ENCODE measurements around the gene MAL.

The MAL gene

DNA sequence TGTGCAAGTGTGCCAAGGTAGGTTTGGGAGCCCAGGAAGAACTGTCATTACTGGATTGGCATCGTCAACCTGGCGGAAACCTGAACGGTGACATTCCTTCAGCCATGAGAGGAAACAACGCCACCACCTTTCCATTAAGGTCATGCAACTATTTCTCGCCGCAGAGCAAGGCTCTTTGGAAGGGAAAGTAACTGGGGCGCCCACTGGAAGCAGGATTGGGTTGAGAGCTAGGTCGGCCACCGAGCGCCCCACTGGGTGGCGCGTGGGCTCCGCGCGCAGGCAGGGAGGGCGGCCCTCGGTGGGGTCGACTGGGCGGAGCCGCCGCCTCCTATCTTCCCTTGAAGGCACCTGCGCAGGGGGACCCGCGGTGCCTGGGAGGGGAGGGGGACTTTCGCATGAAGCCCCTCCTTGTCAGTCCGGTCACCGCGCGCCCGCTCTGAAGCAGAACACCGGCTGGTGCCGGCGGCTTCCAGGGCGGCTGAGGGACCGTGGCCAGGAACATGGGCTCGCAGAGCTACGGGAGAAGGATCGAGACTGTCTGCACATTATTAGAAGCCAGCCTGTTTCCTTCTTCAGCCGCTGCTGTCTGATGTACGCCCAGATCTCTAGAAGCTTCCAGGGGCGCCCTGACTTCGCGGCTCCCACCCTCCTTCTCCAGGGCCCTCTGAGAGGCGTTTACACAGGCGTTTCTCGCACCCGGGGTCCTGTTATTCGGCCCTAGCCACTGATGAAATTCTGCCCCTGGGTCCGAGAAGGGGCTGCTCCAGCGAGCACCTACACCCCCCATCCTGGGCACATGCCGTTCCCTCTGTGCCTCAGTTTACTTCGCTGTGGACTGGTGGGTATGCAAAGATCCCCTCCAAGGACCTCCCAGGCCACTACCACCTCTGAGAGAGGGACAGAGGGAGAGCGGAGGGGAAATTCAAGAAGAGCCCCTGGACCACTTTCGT is 27.3 kb upstream of the MAL start:
- no peak for DNase-seq

DNA sequence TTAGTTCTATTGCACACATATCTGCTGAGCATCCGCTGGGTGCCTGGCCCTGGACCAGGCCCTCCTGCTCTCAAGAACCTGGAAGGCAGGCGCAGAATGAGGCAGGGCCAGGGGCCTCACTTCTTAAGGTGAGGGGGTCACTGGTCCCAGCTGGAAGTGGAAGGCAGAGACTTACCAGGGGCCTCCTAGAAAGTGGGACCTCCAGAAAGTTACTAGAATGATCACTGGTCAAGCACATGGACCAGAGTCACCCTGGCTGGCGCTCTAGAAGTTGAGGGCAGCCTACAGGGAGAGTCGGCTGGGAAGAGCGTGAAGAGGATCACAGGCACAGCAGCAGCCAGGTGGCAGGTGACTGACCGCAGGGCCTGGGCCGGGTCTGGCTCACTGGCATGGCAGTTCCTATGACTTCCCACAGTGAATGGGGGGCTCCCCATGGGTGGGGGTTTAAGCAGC is 26.1 kb upstream of the MAL start:
- DNase-seq: no peak

DNA sequence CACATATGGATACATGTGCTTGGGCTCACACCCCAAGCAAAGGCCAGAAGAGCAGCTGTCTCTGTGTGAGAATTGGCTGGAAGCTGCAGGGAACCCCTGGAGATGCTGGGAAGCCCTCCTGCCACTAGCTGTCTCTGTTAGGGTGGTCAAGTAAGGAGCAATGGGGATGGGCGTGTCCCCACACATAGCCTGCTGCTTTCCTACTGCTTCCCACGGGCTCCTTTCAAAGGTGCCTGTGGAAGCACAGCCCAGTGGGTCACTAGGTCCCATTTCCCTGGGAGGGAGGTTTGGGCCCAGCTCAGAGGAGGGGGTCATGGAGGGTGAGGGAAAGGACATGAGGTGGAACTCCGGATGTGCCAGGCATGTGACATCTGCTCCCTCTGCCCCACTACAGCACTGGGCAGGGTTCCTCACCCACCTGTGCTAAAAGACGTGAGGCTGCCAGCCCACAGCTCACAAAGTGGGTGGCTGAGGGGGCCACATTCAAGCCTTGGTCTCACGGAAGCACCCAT is 24.4 kb upstream of the MAL start:
- DNase-seq: no peak

DNA sequence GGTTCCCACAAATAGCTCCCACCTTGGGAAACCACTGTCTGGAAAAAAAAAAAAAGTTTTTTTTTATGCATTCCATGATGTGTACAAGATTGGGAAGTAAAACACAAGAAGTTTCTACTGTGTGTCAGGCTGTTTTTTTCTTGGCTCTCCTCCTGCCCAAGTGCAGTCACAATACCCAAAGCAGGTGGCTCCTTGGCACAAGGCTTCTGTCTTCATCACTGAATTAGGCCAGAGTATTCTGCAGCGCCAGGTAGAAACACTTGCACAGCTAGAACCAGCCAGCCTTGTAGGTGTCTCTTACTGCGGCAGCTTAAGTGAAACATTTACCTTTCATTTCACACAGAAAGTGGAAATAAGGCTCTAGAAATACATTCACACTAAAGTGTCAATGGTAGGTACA is 23.8 kb upstream of the MAL start:
- DNase-seq: no peak

DNA sequence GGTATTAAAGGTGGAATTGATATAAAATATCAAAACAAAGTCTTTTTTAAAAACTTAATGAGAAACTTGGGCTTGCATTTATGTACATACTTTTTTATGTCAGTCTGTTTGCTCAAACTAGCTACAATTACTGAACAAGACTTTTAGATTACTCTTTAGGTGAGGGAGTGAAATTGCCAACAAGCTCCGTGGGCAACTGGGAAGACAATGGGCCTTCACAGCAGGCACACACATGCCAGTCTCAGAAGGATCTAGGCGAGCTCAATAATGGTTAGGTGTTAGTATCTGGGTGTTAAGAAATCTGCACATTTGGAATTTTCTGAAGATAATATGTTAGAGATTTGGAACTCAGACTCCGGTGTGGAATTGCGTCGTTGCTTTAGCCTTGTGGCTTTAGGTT is 23.0 kb upstream of the MAL start:
- DNase-seq: no peak

DNA sequence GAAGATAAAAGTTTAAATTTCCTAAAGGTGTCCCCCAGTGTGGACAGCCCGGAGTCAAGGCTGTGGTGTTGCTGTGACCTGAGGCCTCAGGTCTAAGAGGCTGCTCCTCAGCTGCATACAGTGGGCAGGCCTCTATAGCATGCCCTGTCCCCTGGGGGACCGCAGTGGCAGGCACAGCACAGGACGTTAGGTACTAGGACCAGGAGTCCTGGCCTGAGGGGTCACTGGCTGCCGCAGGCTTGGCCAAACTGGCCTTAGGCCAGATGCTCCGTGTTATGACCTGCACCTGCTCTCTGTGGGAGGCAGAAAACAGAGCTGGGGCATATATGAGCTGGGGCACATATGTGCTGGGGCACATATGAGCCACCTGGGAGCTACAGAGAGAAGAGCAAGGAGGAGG is 21.2 kb upstream of the MAL start:
- no peak for DNase-seq

DNA sequence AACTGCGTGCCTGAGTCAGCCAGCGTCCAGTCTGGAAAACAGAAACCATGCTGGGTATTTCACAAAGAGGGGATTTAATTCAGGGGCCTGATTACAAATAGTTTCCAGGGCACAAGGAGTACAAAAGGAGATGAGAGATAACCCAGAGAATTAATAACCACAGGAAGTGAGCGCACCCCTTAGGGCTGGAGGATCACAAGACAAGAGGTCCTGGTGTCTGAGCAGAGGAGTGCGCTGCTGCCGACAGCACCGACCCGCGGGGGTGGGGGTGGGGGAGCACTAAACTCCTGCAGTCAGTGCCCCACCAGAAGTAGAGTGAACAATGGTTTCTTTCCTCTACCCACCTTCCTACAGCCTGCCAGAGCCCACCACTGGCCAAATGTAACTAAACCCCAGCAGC is 20.8 kb upstream of the MAL start:
- DNase-seq: no peak

DNA sequence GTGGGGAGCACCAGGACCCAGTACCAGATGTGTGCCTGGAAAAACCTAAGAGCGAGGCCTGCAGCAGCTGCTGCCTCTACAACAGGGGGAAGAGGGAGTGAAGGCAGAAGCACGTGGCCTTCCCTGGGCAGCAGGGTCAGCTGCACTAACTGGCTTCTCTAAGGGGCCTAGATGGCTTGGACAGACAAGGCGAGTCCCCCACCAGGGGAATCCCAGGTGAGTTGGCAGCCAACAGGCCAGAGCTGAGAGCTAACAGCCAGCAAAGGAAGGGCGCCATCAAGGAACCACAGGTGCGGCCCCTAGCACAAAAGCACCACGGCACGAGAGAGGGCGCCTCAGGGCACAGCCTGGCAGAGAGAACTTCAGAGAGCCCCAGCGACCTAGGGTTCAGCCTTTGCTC is 19.8 kb upstream of the MAL start:
- no peak for DNase-seq

DNA sequence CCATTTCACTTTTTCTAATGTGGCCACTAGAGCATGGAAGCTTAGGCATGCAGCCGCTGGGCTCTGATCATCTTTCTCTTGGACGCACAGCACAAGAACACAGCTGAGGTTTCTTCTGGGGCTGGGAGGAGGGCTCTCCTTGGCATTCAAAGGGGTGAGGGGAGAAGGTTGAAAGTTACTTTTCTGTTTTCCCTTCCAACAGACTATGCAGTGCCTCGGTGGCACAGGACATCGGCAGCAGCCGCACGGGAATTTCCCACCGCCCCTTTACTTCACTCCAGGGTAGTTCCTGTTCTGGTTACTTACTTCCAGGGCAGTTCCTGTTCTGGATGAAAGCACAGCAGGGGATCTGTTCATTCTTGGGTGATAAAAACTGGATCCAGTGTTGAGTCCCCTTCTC is 18.9 kb upstream of the MAL start:
- no peak for DNase-seq

DNA sequence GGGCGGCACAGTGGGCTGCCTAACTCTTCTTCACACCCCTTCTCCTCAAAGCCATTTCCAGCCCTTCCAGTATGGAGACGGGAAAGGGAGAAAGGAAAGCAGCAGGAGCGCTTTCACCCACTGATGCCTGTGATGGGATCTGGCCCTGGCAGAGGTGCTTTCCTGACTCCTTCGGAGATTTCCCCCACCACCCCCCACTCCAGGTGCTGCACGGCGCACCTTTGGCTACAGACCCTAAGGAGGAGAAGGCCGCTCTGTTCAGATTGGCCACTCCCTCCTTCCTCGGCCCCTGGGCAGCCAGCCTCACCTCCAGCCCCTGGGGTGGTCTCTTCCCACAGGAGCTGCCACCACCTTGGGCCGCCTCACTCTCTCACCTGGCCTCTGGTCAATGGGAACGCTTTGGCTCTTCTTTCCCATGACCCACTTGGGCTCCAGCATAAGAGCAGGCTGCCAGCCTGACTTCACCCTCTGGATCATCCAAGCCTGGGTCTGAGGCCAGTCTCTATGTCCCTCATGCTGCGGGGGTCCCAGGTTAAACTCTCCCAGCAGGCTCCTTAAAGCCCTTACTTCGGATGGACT is 18.4 kb upstream of the MAL start:
- no peak for DNase-seq

DNA sequence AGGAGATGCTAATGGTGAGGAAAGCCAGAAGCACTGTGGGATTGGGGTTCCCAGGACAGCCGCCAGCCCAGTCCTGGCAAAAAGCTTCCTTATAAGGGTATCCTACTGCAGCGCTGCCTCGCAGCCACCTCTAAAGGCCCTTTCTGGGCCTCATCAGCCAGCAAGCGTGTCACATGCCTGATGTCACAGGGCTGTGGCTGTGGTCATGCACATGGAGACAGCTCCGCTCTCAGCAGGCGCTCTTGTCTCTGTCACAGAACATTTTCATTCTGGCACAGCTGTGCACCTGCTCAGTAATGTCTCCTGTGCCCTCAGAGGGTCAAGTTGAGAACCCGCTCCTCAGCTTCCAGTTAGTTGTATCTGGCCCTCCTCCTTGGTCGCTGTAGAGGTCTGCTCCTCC is 17.7 kb upstream of the MAL start:
- no peak for DNase-seq

DNA sequence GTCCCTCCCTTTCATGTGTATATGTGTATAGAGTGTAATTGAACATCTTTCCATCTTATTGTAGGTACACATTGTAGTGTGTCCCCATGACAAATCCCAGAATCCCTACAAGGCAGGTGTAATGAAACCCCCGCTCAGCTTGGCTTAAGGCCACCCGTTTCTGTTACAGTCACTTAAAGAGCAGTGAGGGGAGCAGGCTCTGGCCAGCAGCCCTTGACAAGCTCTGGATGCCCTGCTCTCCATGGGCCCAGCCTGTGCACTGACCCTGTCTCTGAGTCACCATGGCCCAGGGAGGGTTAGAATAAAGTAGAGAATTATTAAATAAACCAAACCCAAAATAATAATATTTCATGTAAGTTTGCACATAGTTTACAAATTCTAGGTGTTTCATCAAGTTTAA is 17.2 kb upstream of the MAL start:
- no peak for DNase-seq

DNA sequence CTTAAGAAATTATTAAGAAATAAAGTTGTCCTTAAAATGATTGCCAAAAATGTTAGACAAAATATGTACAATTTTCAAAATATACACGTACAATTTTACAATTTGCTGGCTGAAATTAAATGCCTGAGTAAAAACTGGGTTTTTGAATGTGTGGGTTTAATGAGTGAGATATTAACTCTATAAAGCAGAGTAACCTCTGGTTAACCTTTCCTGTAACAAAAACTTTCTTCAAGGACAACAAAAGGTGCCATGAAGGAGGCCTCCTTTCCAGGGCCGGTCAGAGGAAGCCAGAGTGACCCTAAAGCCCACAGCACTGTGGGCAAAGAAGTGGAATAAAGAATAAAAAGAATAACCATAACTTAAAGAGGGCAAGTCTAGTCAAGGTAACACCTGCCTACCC is 16.5 kb upstream of the MAL start:
- no peak for DNase-seq

DNA sequence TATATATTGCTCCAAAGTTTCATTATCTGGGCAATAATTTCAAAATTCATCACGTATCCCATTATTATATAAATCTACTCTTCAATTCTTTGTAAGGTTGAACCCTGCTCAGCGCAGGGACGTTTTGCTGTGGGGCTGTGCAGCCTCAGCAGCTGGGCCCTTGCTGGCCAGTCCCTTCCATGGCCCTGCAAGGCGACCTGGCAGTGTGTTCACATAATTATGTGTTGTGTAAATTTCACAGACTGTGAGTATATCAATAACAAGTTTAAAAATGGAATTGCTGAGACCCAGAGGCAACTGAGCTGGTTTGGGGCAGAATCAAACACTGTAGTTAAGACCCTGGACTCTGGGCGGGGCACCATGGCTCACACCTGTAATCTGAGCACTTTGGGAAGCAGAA is 16.1 kb upstream of the MAL start:
- no peak for DNase-seq

DNA sequence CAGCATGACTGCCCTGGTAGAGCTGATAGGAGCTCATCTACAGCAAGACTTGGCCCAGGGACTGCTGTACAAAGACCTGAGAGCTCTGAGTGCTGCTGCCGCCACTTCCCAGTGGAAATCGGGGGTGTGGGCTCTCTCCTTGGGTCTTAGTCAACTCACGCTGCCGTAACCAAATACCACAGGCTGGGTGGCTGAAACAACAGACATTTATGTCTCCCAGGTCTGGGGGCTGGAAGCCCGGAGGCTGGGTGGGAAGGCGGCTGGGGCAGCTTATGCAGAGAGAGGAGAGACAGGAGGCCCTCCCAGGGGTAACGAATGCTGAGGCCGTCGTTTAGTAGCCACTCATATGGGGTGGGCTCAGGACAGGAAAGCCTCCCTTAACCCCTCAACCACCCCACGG is 15.4 kb upstream of the MAL start:
- DNase-seq: no peak

DNA sequence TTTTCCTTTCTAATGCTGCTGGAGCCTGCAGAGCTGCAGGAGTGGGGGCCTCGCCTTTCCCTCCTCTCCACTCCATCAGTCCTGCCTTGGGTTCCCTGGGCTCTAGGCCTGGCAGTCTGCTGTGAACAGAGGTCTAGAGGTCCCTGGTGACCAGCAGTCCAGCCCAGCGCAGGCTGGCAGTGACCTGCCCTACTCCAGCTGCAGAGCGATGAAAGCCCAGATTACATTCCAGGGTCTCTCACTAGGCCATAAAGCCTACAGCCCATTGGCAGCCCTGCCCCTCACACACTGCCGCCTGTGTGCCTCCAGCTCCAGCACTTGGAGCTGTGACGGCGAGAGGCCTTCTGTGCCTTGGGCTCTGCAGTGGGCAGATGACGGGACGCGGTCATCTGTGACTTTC is 14.8 kb upstream of the MAL start:
- no peak for DNase-seq

DNA sequence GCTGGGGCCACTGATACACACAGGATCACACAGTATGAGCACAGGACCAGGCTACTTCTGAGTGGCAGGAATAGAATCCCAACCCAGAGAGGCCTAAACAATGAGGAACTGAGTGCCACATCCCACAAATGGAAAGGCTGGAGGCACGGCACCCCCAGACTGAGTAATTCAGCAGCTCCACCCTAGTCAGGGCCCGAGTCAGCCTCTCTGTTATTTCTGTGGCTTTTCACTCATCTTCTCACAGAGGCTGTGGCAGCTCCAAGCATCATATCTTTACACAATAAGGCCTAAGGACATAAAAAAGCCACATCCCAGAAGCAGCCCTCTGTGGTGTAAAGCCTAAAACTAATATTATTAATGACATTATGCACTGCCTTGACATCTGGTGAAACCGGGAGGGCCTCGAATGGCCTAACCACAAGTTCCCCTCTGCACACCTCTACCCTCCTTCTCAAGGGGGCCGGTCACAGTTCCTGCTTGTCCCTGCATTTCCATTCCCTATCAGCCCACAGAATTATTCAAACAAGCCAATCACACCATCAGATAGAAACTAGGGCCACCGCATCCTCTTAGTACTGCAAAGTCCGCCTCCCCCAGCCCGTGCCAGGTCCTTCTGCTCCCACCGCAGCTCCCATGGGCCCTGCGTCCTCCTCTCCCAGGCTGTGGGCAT is 12.5 kb upstream of the MAL start:
- DNase-seq: no peak

DNA sequence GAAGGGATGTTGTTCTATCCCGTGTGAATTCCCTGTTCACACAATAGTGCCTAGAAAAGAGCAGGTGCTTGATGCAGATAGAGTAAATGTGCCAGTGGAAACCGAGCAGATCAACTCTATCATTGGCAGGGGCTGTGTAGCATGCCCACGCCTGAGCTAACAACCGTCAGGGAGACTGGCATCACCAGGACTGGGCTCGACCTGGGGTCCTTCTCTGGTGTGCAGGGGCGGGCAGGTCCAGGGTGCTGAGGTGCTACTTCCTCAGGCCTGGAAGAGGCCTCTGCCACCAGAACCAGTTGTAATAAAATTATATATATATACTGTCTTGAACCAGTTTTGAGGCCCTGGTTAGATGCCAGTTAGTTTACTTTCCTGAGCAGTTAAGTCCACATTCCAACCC is 11.8 kb upstream of the MAL start:
- no peak for DNase-seq

DNA sequence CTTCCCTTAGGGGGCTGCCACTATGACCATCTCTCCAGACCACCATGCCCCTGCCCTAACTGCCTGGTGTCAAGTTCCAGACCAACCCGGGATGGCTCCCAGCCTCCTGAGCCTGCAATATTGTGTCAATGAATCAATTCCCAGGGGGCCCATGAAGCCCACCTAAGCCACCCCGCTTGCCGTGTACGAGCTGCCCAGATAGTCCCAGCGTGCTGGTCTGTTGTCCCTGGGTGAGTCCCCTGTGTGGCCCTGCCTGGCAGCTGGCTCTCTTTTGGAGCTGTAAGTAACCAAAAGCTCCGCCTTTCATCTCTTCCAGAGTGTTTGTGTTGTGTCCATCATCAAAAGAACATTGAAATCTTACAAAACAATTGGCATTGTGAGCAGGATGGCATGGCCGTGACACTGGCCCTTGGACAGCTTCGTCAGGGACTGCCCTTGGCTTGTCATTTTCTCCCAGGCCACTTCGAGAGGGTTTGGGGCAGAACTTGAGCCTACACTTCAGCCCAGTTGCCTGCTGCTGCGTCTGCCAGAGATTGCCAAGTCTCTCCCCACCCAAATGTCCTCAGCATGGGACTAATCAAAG is 11.3 kb upstream of the MAL start:
- no peak for DNase-seq

DNA sequence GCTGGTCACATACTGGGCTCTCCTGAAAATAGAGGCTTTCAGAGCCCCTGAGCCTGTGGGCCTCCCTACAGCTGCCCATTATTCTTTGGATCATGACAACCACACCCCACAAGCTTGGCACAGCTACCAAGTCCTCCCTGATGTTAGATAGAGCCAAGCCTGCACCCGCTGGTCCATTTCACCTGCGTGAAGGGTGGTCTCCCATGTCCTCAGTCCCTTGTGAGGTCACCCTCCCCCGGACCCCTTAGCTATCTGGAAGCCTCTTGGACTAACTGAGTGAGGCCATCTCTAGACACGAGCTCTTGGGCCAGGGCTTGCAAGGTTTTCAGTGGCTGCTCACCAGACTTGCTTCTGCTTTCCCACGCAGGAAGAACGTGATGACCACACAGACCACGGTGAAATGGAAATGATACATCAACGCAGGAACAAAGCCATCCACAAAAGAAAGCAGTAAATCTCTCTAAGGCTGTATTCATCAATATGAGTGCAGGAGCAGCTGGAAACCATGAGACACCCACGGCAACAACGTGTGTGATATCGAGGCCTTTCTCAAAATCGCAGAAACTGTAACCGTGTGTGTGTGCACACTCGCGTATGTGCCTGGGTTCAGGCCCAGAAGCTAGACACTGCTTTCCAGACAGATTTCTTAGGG is 10.1 kb upstream of the MAL start:
- no peak for DNase-seq

DNA sequence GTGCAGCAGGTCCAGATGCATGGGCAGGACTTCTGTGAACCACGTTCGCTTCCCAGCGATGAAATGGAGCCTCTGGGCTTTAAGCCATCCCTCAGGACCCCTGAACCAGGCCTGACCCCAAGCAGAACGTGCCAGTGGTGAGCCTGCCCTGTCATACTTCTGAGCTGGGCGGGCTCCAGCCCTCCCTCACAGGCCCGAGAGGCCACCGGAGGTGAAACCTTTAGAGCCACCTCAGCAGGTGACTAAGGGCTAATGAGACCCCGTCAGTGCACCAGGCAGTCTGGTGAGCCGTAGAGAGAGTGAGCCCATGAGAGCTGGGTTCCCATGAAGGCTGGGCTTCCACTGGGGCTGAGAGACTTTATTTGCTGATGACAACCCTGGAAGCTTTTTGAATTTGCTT is 8.9 kb upstream of the MAL start:
- no peak for DNase-seq

DNA sequence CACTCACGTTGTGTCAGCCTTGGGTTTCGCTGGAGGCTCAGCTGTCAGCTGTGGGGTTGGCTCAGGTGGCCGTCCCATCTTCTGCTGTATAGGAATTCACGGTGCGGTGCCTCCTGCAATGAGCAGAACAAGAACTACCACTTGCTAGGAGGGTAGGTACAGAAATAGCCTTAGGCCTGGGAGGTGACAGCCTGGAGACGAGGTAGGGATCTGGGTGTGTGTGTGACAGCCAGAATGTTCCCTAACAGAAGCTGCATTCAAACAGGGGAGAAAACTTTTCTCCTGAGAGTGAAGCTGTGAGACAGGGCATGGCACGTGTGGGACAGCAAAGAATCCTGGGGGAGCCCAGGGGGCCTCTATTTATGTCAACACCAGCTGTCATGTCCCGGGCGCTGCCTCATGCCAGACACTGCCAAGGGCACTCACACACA is 8.4 kb upstream of the MAL start:
- DNase-seq: no peak

DNA sequence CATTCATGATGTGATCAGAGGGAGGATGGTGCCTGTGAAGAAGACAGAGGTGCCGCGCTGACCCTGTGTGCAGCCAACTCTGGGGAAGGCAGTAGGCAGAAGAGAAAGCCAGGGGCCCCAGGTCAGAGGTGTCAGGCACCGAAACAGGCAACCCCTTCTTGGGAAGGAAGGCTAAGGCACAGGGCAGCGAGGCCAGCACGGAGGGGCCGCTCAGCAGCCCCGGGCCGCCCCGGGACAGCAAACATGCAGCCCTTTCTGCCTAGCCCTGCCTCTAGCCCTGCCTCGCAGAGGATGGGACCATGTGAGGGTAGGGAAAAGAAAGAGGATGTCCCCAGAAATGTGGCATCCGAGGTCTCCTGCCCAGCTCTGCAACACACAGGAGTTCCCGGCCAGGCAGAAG is 7.7 kb upstream of the MAL start:
- no peak for DNase-seq
